Suppressor macrophage treated with lipopolysaccharide for 1 hour (primary cell): ENCODE results near the gene FGFR4.

Experiments
- DNase-seq, 3 donors: peaks; one replicate each; pipeline ENCODE4 v3.0.0-alpha.2; 2020 to 2022

FGFR4 gene

GRCh38 chr5:177103523-177104253, 17.0 kb downstream of the FGFR4 start:
- DNase-seq, result no peak

GRCh38 chr5:177105691-177106476, 19.2 kb downstream of the FGFR4 start:
- DNase-seq, result no peak

- DNase-seq, result no peak
Measured at GRCh38 chr5:177107159-177107558, 20.4 kb downstream of the FGFR4 start.

GRCh38 chr5:177109810-177110209, 23.1 kb downstream of the FGFR4 start:
- DNase-seq, result no peak

- peak; percentile 40 to 65 (median 55) for DNase-seq
Measured at GRCh38 chr5:177111720-177112394, 25.1 kb downstream of the FGFR4 start.

- no peak for DNase-seq
Measured at GRCh38 chr5:177112589-177113220, 26.0 kb downstream of the FGFR4 start.

GRCh38 chr5:177113566-177114424, 27.1 kb downstream of the FGFR4 start:
- DNase-seq, result peak; percentile 73 to 84 (median 80)

GRCh38 chr5:177116631-177117373, 30.1 kb downstream of the FGFR4 start:
- peak; percentile 81 to 88 (median 82) for DNase-seq

GRCh38 chr5:177117441-177118045, 30.8 kb downstream of the FGFR4 start:
- no peak for DNase-seq

- no peak for DNase-seq
Measured at GRCh38 chr5:177122566-177122965, 35.9 kb downstream of the FGFR4 start.

GRCh38 chr5:177123789-177124485, 37.2 kb downstream of the FGFR4 start:
- peak in 1 of 3 donors; percentile 16 for DNase-seq

- no peak for DNase-seq
Measured at GRCh38 chr5:177124486-177124991, 37.8 kb downstream of the FGFR4 start.

- DNase-seq, result no peak
Measured at GRCh38 chr5:177126771-177127170, 40.1 kb downstream of the FGFR4 start.

GRCh38 chr5:177128551-177128981, 41.9 kb downstream of the FGFR4 start:
- peak; percentile 44 to 48 (median 46) for DNase-seq

- no peak for DNase-seq
Measured at GRCh38 chr5:177130211-177131018, 43.7 kb downstream of the FGFR4 start.

- DNase-seq, result no peak
Measured at GRCh38 chr5:177131019-177131320, 44.3 kb downstream of the FGFR4 start.

GRCh38 chr5:177131352-177132135, 44.8 kb downstream of the FGFR4 start:
- no peak for DNase-seq
